Keratinocyte (primary cell): Measurements from ENCODE around the gene MYH9. TPM values are rescaled to one million over a fixed set of nuclear protein-coding genes. Genes with fewer than 3 reads are reported as not detected.

Experiments used
- DNase-seq: peaks from one replicate; pipeline ENCODE4 v3.0.0-alpha.2; 2011; ENCODE audit warnings: low read depth, missing footprints, low spot score
- FAIRE-seq: peaks from 2 replicates; lab custom pipeline; 2011; peaks lifted over from hg19 to GRCh38; lab: Jason Lieb, UNC
- H2AFZ ChIP-seq: 2 replicates; pipeline ENCODE4 v1.6.0; 2012; ENCODE audit warnings: low read length, control low read depth, inconsistent platforms; ENCODE audit not compliant: control insufficient read depth
- H3K27ac ChIP-seq: 2 replicates; pipeline ENCODE4 v1.5.1; 2011; ENCODE audit warnings: low read length; ENCODE audit not compliant: control insufficient read depth, insufficient read depth
- H3K27me3 ChIP-seq: 3 replicates; pipeline ENCODE4 v1.6.0; 2011; ENCODE audit warnings: low read length; ENCODE audit not compliant: control insufficient read depth, insufficient read depth; ENCODE audit errors: extremely low read depth
- H3K36me3 ChIP-seq, 2 experiments: 2 replicates in 1 of 2; 3 replicates in 1 of 2; pipeline ENCODE4 v1.5.1; 2011; ENCODE audit warnings: low read length in 2 of 2, mild to moderate bottlenecking in 1 of 2; ENCODE audit not compliant: control insufficient read depth in 2 of 2, insufficient read depth in 2 of 2; ENCODE audit errors: extremely low read depth in 1 of 2
- H3K4me1 ChIP-seq: 3 replicates; pipeline ENCODE4 v1.5.1; 2011; ENCODE audit warnings: low read length; ENCODE audit not compliant: control insufficient read depth, insufficient read depth; ENCODE audit errors: extremely low read depth
- H3K4me2 ChIP-seq: 3 replicates; pipeline ENCODE4 v1.6.0; 2011; ENCODE audit warnings: low read depth, low read length; ENCODE audit not compliant: control insufficient read depth, insufficient read depth; ENCODE audit errors: extremely low read depth
- H3K4me3 ChIP-seq, 3 experiments: fragments of 200-600 bp in 1 of 3; sonication (generic) in 1 of 3; 2 replicates in 2 of 3; 3 replicates in 1 of 3; pipeline ENCODE4 v1.5.1; 2011 to 2016; ENCODE audit warnings: low read length in 3 of 3, mild to moderate bottlenecking in 3 of 3, control low read depth in 2 of 3, inconsistent platforms in 1 of 3, low read depth in 1 of 3, mixed read lengths in 1 of 3, mixed run types in 1 of 3, moderate library complexity in 1 of 3; ENCODE audit not compliant: control insufficient read depth in 2 of 3, insufficient read depth in 2 of 3; ENCODE audit errors: extremely low read depth in 1 of 3
- H3K79me2 ChIP-seq: 2 replicates; pipeline ENCODE4 v1.6.0; 2012; ENCODE audit warnings: low read length; ENCODE audit not compliant: control insufficient read depth, insufficient read depth
- H3K9ac ChIP-seq: 3 replicates; pipeline ENCODE4 v1.6.0; 2011; ENCODE audit warnings: low read length; ENCODE audit not compliant: control insufficient read depth, insufficient read depth; ENCODE audit errors: extremely low read depth
- H3K9me1 ChIP-seq: 3 replicates; pipeline ENCODE4 v1.6.0; 2011; ENCODE audit warnings: low read length; ENCODE audit not compliant: control insufficient read depth, insufficient read depth; ENCODE audit errors: extremely low read depth
- H3K9me3 ChIP-seq: 2 replicates; pipeline ENCODE4 v1.5.1; 2012; ENCODE audit warnings: low read depth, low read length; ENCODE audit not compliant: control insufficient read depth
- H4K20me1 ChIP-seq: 3 replicates; pipeline ENCODE4 v1.6.0; 2011; ENCODE audit warnings: low read length; ENCODE audit not compliant: control insufficient read depth, insufficient read depth; ENCODE audit errors: extremely low read depth
- CTCF ChIP-seq, 3 experiments: IDR thresholded peaks in 1 of 3; conservative IDR thresholded peaks in 1 of 3; optimal IDR thresholded peaks in 1 of 3; 2 replicates in 2 of 3; 3 replicates in 1 of 3; pipeline versions ENCODE3 to v1.5.1; 2011; ENCODE audit warnings: low read length in 3 of 3, mild to moderate bottlenecking in 3 of 3, moderate library complexity in 2 of 3, control low read depth in 1 of 3, inconsistent platforms in 1 of 3; ENCODE audit not compliant: insufficient read depth in 2 of 3; ENCODE audit errors: extremely low read depth in 1 of 3
- EZH2 ChIP-seq: IDR thresholded peaks from one replicate; pipeline ENCODE4 v1.6.1; 2012; ENCODE audit warnings: inconsistent platforms, mild to moderate bottlenecking, low read length, moderate library complexity
- dilution Hi-C: fragments of 300-500 bp; cut with MboI; formaldehyde crosslinking; loops from one replicate; pipeline ENCODE4 v1.7.0; 2020; ENCODE audit warnings: low sequenced_read_pairs; ENCODE audit not compliant: extremely low pct_ligation_motif_present
- polyA plus RNA-seq, 5 experiments: library from polyadenylated mRNA; depleted of rRNA in 3 of 5; stranded (reverse) in 3 of 5; stranded (forward) in 1 of 5; unstranded in 1 of 5; fragments of >200 nt; gene quantifications; 1 replicate in 1 of 5; 2 replicates in 3 of 5; 3 replicates in 1 of 5; pipeline versions ENCODE4 v1.2.1 to v1.2.3, GENCODE V29; 2011 to 2012; ENCODE audit warnings: missing spikeins in 2 of 5, low read depth in 1 of 5, low replicate concordance in 1 of 5

The MYH9 gene
- polyA plus RNA-seq, 1 donor (not counting 4 experiments of a cell fraction or from before 2014, with no cell fraction given), result 351 TPM

GRCh38 chr22:36246718-36247117 is 141.0 kb downstream of the MYH9 start:
- H4K20me1 ChIP-seq, result no peaks in the 10 kb centered on the region
- no peak overlapping the region for H3K27ac ChIP-seq
- H3K27me3 ChIP-seq, result no peaks in the 10 kb centered on the region
- H3K9ac ChIP-seq, result no peak overlapping the region
- H2AFZ ChIP-seq, result no peak overlapping the region
- no peaks in the 10 kb centered on the region for H3K9me3 ChIP-seq
- H3K9me1 ChIP-seq, result no peaks in the 10 kb centered on the region
- DNase-seq (no peak), FAIRE-seq (no peak)
- H3K79me2 ChIP-seq, result no peaks in the 10 kb centered on the region
- dilution Hi-C loops, result no loop called here
- TF ChIP-seq CTCF (optimal IDR thresholded peaks at IDR 0.05 in 1 of 3, IDR thresholded peaks at IDR 0.05 in 1 of 3, conservative IDR thresholded peaks at IDR 0.05 in 1 of 3; ENCODE audit: extremely low read depth in 1 of 3, insufficient read depth in 2 of 3, low read length in 3 of 3), result no peak
- TF ChIP-seq EZH2, result no peak
- H3K4me2 ChIP-seq, result no peak overlapping the region
- H3K4me1 ChIP-seq, result no peaks in the 10 kb centered on the region
- no peaks in the 10 kb centered on the region for H3K36me3 ChIP-seq
- H3K4me3 ChIP-seq, result no peak overlapping the region

- Histone ChIP-seq H4K20me1 (no peaks in the 10 kb centered on the region), H3K27me3 (no peaks in the 10 kb centered on the region), H3K4me1 (no peaks in the 10 kb centered on the region), H3K4me2 (no peak overlapping the region), H2AFZ (no peak overlapping the region), H3K9me3 (no peaks in the 10 kb centered on the region), H3K36me3 (no peaks in the 10 kb centered on the region), H3K9ac (no peak overlapping the region), H3K79me2 (no peaks in the 10 kb centered on the region), H3K4me3 (no peak overlapping the region), H3K9me1 (no peaks in the 10 kb centered on the region), H3K27ac (no peak overlapping the region)
- no peak for TF ChIP-seq CTCF (optimal IDR thresholded peaks at IDR 0.05 in 1 of 3, IDR thresholded peaks at IDR 0.05 in 1 of 3, conservative IDR thresholded peaks at IDR 0.05 in 1 of 3; ENCODE audit: extremely low read depth in 1 of 3, insufficient read depth in 2 of 3, low read length in 3 of 3)
- TF ChIP-seq EZH2, result no peak
- DNase-seq, result no peak
- no peak for FAIRE-seq
- dilution Hi-C loops, result no loop called here
Observed at GRCh38 chr22:36245805-36246356, 141.9 kb downstream of the MYH9 start.
